Measurements from ENCODE around the gene LGALS7. TPM values are rescaled to one million over a fixed set of nuclear protein-coding genes. Genes with fewer than 3 reads are reported as not detected.

The LGALS7 gene
- total and polyA plus RNA-seq, 2 experiments from 2014 or later, result 1.2 TPM; not detected in 1

DNA sequence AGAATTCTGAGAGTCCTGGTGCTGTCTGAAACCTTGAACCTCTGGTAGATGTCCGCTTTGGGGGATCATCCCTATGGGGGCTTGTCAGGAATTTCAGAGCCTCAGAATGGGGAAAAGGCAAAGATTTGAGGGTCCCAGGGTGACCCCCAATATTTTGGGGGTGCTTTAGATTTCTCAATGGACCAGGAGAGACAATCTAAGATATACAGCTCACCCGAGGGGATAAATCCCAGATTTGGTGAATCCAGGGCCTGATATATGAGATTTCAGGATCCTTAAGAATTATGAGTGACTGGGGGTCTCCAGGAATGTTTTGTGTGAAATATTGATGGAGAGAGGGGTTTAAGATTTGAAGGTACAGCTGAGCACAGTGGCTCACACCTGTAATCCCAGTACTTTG lies 32.4 kb downstream of the LGALS7 start:
- TF ChIP-seq EZH2 (IDR thresholded peaks at IDR 0.05; ENCODE audit: borderline replicate concordance) (no peak), EZH2phosphoT487 (IDR thresholded peaks at IDR 0.05; ENCODE audit: low read depth, severe bottlenecking, unreplicated experiment) (no peak), CTCF (IDR thresholded peaks at IDR 0.05; ENCODE audit: poor library complexity) (no peak)
- no peaks in the 10 kb centered on the region for H3K9me2 ChIP-seq (replicated peaks; ENCODE audit: insufficient read depth)
- peaks cover 5% of the 10 kb centered on the region for H3K4me1 ChIP-seq (ENCODE audit: insufficient read depth)
- 94% methylated on average over 2 of the region's 2 CpGs for WGBS (ENCODE audit: low lambda C conversion rate, missing lambda C conversion rate)
- no peak overlapping the region for H3K4me2 ChIP-seq
- H3K79me2 ChIP-seq, result no peaks in the 10 kb centered on the region
- no peak overlapping the region for H3K27ac ChIP-seq
- H4K20me1 ChIP-seq (ENCODE audit: insufficient read depth, poor library complexity, severe bottlenecking), result no peaks in the 10 kb centered on the region
- H2AFZ ChIP-seq, result no peak overlapping the region
- H3K9me3 ChIP-seq (ENCODE audit: low read depth), result no peaks in the 10 kb centered on the region
- H3K27me3 ChIP-seq, result no peaks in the 10 kb centered on the region
- no peak for DNase-seq (ENCODE audit: low spot score)
- no peak overlapping the region for H3K4me3 ChIP-seq
- no peaks in the 10 kb centered on the region for H3K36me3 ChIP-seq (replicated peaks; ENCODE audit: insufficient read depth, low read depth)

DNA sequence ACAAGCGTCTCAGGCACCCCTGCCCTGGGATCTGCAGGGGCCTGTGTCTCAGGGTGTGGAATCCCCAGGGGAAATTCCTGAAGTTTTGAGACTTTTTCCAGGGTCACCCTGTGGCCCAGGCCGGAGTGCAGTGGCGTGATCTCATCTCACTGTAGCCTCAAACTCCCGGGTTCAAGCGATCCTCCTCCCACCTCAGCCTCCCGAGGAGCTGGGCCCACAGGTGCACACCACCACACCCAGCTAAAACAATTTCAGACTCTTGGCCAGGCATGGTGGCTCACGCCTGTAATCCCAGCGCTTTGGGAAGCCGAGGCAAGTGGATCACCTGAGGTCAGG lies 33.1 kb downstream of the LGALS7 start:
- H3K9me2 ChIP-seq (replicated peaks; ENCODE audit: insufficient read depth), result no peaks in the 10 kb centered on the region
- H2AFZ ChIP-seq, result no peak overlapping the region
- no peaks in the 10 kb centered on the region for H3K9me3 ChIP-seq (ENCODE audit: low read depth)
- 96% methylated on average over 9 of the region's 9 CpGs for WGBS (ENCODE audit: low lambda C conversion rate, missing lambda C conversion rate)
- no peak for DNase-seq (ENCODE audit: low spot score)
- peaks cover 5% of the 10 kb centered on the region for H3K4me1 ChIP-seq (ENCODE audit: insufficient read depth)
- no peaks in the 10 kb centered on the region for H3K79me2 ChIP-seq
- H3K27ac ChIP-seq, result no peak overlapping the region
- no peaks in the 10 kb centered on the region for H3K36me3 ChIP-seq (replicated peaks; ENCODE audit: insufficient read depth, low read depth)
- TF ChIP-seq EZH2phosphoT487 (IDR thresholded peaks at IDR 0.05; ENCODE audit: low read depth, severe bottlenecking, unreplicated experiment) (no peak), CTCF (IDR thresholded peaks at IDR 0.05; ENCODE audit: poor library complexity) (no peak), EZH2 (IDR thresholded peaks at IDR 0.05; ENCODE audit: borderline replicate concordance) (no peak)
- no peak overlapping the region for H3K4me2 ChIP-seq
- H3K4me3 ChIP-seq, result no peak overlapping the region
- H4K20me1 ChIP-seq (ENCODE audit: insufficient read depth, poor library complexity, severe bottlenecking), result no peaks in the 10 kb centered on the region
- H3K27me3 ChIP-seq, result no peaks in the 10 kb centered on the region

- Histone ChIP-seq H3K4me1 (ENCODE audit: insufficient read depth) (peaks cover 5% of the 10 kb centered on the region), H3K27ac (no peak overlapping the region), H3K4me3 (no peak overlapping the region), H3K4me2 (no peak overlapping the region), H3K36me3 (replicated peaks; ENCODE audit: insufficient read depth, low read depth) (no peaks in the 10 kb centered on the region), H2AFZ (no peak overlapping the region), H3K9me3 (ENCODE audit: low read depth) (no peaks in the 10 kb centered on the region), H3K9me2 (replicated peaks; ENCODE audit: insufficient read depth) (no peaks in the 10 kb centered on the region), H4K20me1 (ENCODE audit: insufficient read depth, poor library complexity, severe bottlenecking) (no peaks in the 10 kb centered on the region), H3K27me3 (no peaks in the 10 kb centered on the region), H3K79me2 (no peaks in the 10 kb centered on the region)
- whole genome bisulfite sequencing (ENCODE audit: low lambda C conversion rate, missing lambda C conversion rate), result 92% methylated on average over 16 of the region's 16 CpGs
- no peak for DNase-seq (ENCODE audit: low spot score)
- TF ChIP-seq EZH2 (IDR thresholded peaks at IDR 0.05; ENCODE audit: borderline replicate concordance), result no peak
- no peak for TF ChIP-seq CTCF (IDR thresholded peaks at IDR 0.05; ENCODE audit: poor library complexity)
- TF ChIP-seq EZH2phosphoT487 (IDR thresholded peaks at IDR 0.05; ENCODE audit: low read depth, severe bottlenecking, unreplicated experiment), result no peak
Observed at GRCh38 chr19:38739440-38740256, 33.7 kb downstream of the LGALS7 start.
